Sigmoid colon (tissue), 7 donors: ENCODE results near the gene GPC3. TPM values are rescaled to one million over a fixed set of nuclear protein-coding genes. Genes with fewer than 3 reads are reported as not detected.

Source experiments
- DNase-seq: peaks from one replicate; pipeline ENCODE4 v3.0.0-alpha.2; 2019
- H3K27ac ChIP-seq, 4 donors: fragments of 200-600 bp; sonication (generic); one replicate each; pipeline ENCODE4 v1.5.1; 2016 to 2019; ENCODE audit warnings: mild to moderate bottlenecking in 1 of 4
- H3K27me3 ChIP-seq, 3 donors: fragments of 200-600 bp; sonication (generic); one replicate each; pipeline ENCODE4 v1.5.1; 2019; ENCODE audit warnings: mild to moderate bottlenecking in 1 of 3
- H3K36me3 ChIP-seq, 4 donors: fragments of 200-600 bp; sonication (generic); one replicate each; pipeline ENCODE4 v1.5.1; 2016 to 2019
- H3K4me1 ChIP-seq, 4 donors: fragments of 200-600 bp; sonication (generic); one replicate each; pipeline ENCODE4 v1.5.1; 2017 to 2019
- H3K4me3 ChIP-seq, 4 donors: fragments of 200-600 bp; sonication (generic); one replicate each; pipeline ENCODE4 v1.5.1; 2017 to 2019; ENCODE audit warnings: mild to moderate bottlenecking in 2 of 4, moderate library complexity in 1 of 4
- H3K9me3 ChIP-seq, 4 donors: fragments of 200-600 bp in 3 of 4; sonication (generic) in 3 of 4; one replicate each; pipeline versions ENCODE4 v1.5.1 to v1.6.1; 2013 to 2019
- CTCF ChIP-seq, 4 experiments: fragments of 450-650 bp in 3 of 4; fragments of 200-600 bp in 1 of 4; IDR thresholded peaks; one replicate each; pipeline ENCODE4 v1.5.1; 2016 to 2019; ENCODE audit warnings: antibody characterized with exemption in 4 of 4, mild to moderate bottlenecking in 3 of 4, moderate library complexity in 2 of 4
- EP300 ChIP-seq, 4 donors: sonication (generic); formaldehyde crosslinking; IDR thresholded peaks; one replicate each; pipeline ENCODE4 v1.6.1; 2017; ENCODE audit warnings: antibody characterized with exemption in 4 of 4
- POLR2A ChIP-seq, 2 donors: fragments of 450-650 bp; IDR thresholded peaks; one replicate each; pipeline ENCODE4 v1.6.1; 2016; ENCODE audit warnings: antibody characterized with exemption in 2 of 2, mild to moderate bottlenecking in 2 of 2, moderate library complexity in 2 of 2
- POLR2AphosphoS5 ChIP-seq, 4 donors: sonication (generic); formaldehyde crosslinking; IDR thresholded peaks; one replicate each; pipeline ENCODE4 v1.6.1; 2017; ENCODE audit warnings: antibody characterized with exemption in 4 of 4
- WGBS, 2 donors: extraction: QIAGEN DNeasy Blood & Tissue Kit; methylation state at CpG; one replicate each; pipeline ENCODE4 v1.1.7; 2013; 5-methylcytosine and 5-hydroxymethylcytosine counted together
- intact Hi-C: fragments of 100-400 bp; cut with DNase I; formaldehyde crosslinking; loops from one replicate; pipeline ENCODE4 v1.15.1; 2023
- polyA plus RNA-seq, 3 donors: library from polyadenylated mRNA; stranded (reverse); fragments of 200-250 nt; gene quantifications; one replicate each; pipeline ENCODE4 v1.2.3, GENCODE V29; 2013
- total RNA-seq, 4 donors: library from RNA; depleted of rRNA; stranded (reverse); fragments of >200 nt; gene quantifications; one replicate each; pipeline ENCODE4 v1.1.0, GENCODE V29; 2016
- donor health status: healthy with polysubstance abuse.
- donor health status: Bipolar disorder and iron deficiency.
- donor health status: healthy.

Gene GPC3
- total and polyA plus RNA-seq, 7 donors: 0.46 to 31.4 (median 2.7) TPM

- no peak for DNase-seq
- Histone ChIP-seq H3K9me3 (no peaks in the 10 kb centered on the region), H3K4me3 (no peak overlapping the region), H3K4me1 (no peaks in the 10 kb centered on the region), H3K36me3 (no peaks in the 10 kb centered on the region), H3K27ac (no peak overlapping the region), H3K27me3 (no peaks in the 10 kb centered on the region)
- TF ChIP-seq EP300 (IDR thresholded peaks at IDR 0.05) (no peak), POLR2A (IDR thresholded peaks at IDR 0.05) (no peak), POLR2AphosphoS5 (IDR thresholded peaks at IDR 0.05) (no peak)
- intact Hi-C loops: no loop called here
- 68 to 80% methylated on average over 3 of the region's 3 CpGs for WGBS, 2 donors
Measured at GRCh38 chrX:133516686-133517085, 468.7 kb downstream of the GPC3 start.

GRCh38 chrX:133514486-133514885 lies 470.9 kb downstream of the GPC3 start:
- Histone ChIP-seq H3K36me3 (no peaks in the 10 kb centered on the region), H3K27ac (no peak overlapping the region), H3K27me3 (no peaks in the 10 kb centered on the region), H3K4me3 (no peak overlapping the region), H3K9me3 (no peaks in the 10 kb centered on the region), H3K4me1 (no peaks in the 10 kb centered on the region)
- intact Hi-C loops: no loop called here
- WGBS, 2 donors: 91 to 97% methylated on average over 1 of the region's 1 CpG
- TF ChIP-seq CTCF (IDR thresholded peaks at IDR 0.05) (no peak), EP300 (IDR thresholded peaks at IDR 0.05) (no peak), POLR2A (IDR thresholded peaks at IDR 0.05) (no peak)
- DNase-seq: no peak

GRCh38 chrX:133513123-133513522 lies 472.3 kb downstream of the GPC3 start:
- WGBS, 2 donors: 87 to 91% methylated on average over 5 of the region's 5 CpGs
- no peak overlapping the region for H3K27ac ChIP-seq

GRCh38 chrX:133511041-133511440 lies 474.4 kb downstream of the GPC3 start:
- peak overlapping the region in 1 of 4 donors; percentile 42 for H3K27ac ChIP-seq
- TF ChIP-seq POLR2A (IDR thresholded peaks at IDR 0.05) (no peak), POLR2AphosphoS5 (IDR thresholded peaks at IDR 0.05) (no peak), CTCF (IDR thresholded peaks at IDR 0.05) (no peak)

More at GRCh38 chrX:133513123-133513522, 472.3 kb downstream of the GPC3 start:
- Histone ChIP-seq H3K9me3 (no peaks in the 10 kb centered on the region), H3K4me3 (no peak overlapping the region), H3K36me3 (no peaks in the 10 kb centered on the region), H3K4me1 (no peaks in the 10 kb centered on the region), H3K27me3 (no peaks in the 10 kb centered on the region)
- no peak for TF ChIP-seq CTCF (IDR thresholded peaks at IDR 0.05)
- no peak for TF ChIP-seq POLR2AphosphoS5 (IDR thresholded peaks at IDR 0.05)
- no peak for TF ChIP-seq POLR2A (IDR thresholded peaks at IDR 0.05)
- no peak for TF ChIP-seq EP300 (IDR thresholded peaks at IDR 0.05)
- intact Hi-C loops: no loop called here
- DNase-seq: no peak

GRCh38 chrX:133497356-133497755 lies 488.0 kb downstream of the GPC3 start:
- no peak for DNase-seq
- H3K9me3 ChIP-seq: no peaks in the 10 kb centered on the region
- no peak for TF ChIP-seq EP300 (IDR thresholded peaks at IDR 0.05)
- no peak for TF ChIP-seq CTCF (IDR thresholded peaks at IDR 0.05)
- TF ChIP-seq POLR2A (IDR thresholded peaks at IDR 0.05): no peak
- TF ChIP-seq POLR2AphosphoS5 (IDR thresholded peaks at IDR 0.05): no peak
- intact Hi-C loops: loop anchor here (5.0 kb wide), 4 partner anchors 80 to 245 kb away; partner anchors contain the start of gene GPC4
- H3K36me3 ChIP-seq: no peaks in the 10 kb centered on the region
- peak overlapping the region; percentile 17 to 79 (median 78) for H3K27ac ChIP-seq
- no peak overlapping the region for H3K4me3 ChIP-seq
- peaks cover 0 to 29% (median 5%) of the 10 kb centered on the region in 4 donors for H3K4me1 ChIP-seq
- 71 to 72% methylated on average over 10 of the region's 10 CpGs for WGBS, 2 donors
- H3K27me3 ChIP-seq: no peaks in the 10 kb centered on the region

More at GRCh38 chrX:133511041-133511440, 474.4 kb downstream of the GPC3 start:
- intact Hi-C loops: no loop called here
- DNase-seq: no peak
- no peak overlapping the region for H3K4me3 ChIP-seq
- no peaks in the 10 kb centered on the region for H3K27me3 ChIP-seq
- no peaks in the 10 kb centered on the region for H3K9me3 ChIP-seq
- H3K36me3 ChIP-seq: no peaks in the 10 kb centered on the region
- no peaks in the 10 kb centered on the region for H3K4me1 ChIP-seq
- WGBS, 2 donors: 14 to 57% methylated on average over 3 of the region's 3 CpGs
